ENCODE data around the gene ZBTB24.

DNA sequence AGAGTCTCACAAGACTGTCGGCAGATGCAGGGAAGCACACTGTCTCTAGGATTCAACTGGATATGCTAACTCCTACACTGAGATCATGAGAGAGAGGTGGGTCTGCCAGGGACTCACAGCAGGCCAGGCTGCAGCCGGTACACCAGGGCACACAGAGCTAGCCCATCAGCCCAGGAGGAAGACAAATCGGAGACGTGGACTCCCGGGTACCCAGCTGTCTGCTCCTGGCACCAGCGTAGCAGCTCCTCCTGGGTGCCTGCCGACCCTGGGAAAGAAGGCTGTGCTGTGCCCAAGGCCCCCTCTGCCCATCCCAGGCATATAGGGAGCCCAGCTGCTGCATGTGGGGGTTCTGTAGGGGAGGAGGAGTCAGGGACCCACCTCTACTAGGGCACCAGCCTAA, 34.4 kb downstream of the ZBTB24 start:
- TF ChIP-seq EZH2phosphoT487 (IDR thresholded peaks at IDR 0.05; ENCODE audit: insufficient read depth, low read depth): no peak
- no peak for TF ChIP-seq EZH2 (IDR thresholded peaks at IDR 0.05; ENCODE audit: insufficient read depth, poor library complexity, severe bottlenecking)
